ENCODE results near the gene CYP27B1. TPM values are rescaled to one million over a fixed set of nuclear protein-coding genes. Genes with fewer than 3 reads are reported as not detected.

Gene CYP27B1
- total RNA-seq, 4 donors from 2014 or later: 1.2 to 4.1 (median 2.0) TPM

DNA sequence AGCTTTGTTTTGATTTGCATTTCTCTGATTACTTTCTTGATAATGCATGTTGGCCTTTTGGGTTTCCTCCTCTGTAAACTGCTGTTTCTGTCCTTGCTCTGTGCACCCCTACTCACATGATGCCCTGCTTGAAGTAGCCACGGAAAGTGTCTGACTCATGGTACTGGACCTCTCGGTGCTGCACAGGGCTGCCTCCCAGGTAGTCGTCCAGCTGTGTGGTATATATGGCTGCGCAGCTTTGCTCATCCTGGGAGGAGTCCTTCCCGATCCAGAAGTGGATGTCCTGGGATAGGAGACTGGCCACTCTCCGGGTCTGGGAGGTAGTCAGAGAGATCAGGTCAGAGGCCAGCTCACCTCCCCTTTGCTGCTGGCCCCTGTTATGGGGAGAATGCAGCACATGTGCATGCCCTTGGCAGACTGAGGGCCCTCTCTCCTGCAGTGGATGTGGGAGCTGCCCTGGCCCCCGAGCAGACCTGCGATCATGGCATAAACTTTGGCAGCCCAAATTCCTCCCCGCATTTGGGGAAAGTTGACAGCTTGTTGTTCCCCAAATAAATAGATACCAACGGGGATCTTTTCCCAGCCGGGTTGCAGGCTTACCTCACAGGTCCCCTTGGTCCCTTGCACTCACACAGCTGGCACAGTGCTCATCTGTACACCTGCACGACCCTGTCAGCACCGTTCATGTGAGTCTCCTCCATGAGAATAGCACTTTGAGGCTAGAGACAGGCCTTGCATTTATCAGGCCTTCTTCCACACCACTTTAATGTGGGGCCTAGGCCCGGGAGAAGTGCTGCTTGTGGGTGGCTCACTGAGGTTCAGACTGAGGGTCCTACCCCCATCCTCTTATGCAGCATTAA, 46.5 kb upstream of the CYP27B1 start:
- TF ChIP-seq POLR2A (IDR thresholded peaks at IDR 0.05): no peak
- no peak for TF ChIP-seq EP300 (IDR thresholded peaks at IDR 0.05)
- TF ChIP-seq POLR2AphosphoS5 (IDR thresholded peaks at IDR 0.05): no peak
- TF ChIP-seq, protein P1, sequence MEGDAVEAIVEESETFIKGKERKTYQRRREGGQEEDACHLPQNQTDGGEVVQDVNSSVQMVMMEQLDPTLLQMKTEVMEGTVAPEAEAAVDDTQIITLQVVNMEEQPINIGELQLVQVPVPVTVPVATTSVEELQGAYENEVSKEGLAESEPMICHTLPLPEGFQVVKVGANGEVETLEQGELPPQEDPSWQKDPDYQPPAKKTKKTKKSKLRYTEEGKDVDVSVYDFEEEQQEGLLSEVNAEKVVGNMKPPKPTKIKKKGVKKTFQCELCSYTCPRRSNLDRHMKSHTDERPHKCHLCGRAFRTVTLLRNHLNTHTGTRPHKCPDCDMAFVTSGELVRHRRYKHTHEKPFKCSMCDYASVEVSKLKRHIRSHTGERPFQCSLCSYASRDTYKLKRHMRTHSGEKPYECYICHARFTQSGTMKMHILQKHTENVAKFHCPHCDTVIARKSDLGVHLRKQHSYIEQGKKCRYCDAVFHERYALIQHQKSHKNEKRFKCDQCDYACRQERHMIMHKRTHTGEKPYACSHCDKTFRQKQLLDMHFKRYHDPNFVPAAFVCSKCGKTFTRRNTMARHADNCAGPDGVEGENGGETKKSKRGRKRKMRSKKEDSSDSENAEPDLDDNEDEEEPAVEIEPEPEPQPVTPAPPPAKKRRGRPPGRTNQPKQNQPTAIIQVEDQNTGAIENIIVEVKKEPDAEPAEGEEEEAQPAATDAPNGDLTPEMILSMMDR (IDR thresholded peaks at IDR 0.05): no peak
- DNase-seq (ENCODE audit: low spot score in 2 of 2): no peak
- Histone ChIP-seq H3K4me3 (no peak overlapping the region), H3K27ac (no peak overlapping the region), H3K4me1 (peaks cover 30% of the 10 kb centered on the region), H3K27me3 (no peaks in the 10 kb centered on the region), H3K9me3 (no peaks in the 10 kb centered on the region), H3K36me3 (peaks cover 31% of the 10 kb centered on the region)
- WGBS: 75% methylated on average over 8 of the region's 14 CpGs

DNA sequence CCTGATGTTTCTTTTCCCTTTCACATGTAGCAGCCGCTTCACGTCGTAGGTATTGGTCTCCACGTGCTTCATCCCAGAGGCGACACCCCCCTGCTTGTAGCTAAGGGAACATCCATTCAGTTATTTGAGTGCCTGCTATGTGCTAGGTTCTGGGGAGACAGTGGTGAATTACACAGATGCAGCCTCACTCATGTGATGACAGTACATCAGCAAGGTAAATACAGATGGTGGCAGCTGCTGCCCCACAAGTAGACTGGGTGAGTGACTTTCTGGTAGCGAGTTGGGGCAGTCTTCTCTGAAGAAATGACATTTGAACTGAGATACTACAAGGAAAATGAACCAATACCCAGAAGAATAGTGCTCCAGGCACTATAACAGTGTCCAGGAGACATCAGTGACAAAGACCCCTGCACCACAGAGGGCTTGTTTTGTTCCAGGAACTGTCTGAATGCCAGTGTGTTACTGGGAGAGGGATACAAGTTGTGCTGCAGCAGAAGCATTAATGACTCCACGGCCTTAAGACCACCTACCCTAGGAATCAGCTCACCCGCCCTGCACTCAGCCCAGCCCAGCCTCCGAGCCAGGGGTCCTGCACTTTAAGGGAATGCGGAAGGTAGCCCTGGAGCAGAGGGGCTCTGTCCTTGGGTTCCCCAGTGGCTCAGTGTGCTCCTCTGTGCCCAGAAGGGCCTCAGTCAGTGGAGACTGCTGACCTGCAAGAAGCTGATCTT, 44.3 kb upstream of the CYP27B1 start:
- H3K36me3 ChIP-seq: peaks cover 51% of the 10 kb centered on the region
- no peak overlapping the region for H3K27ac ChIP-seq
- peaks cover 11% of the 10 kb centered on the region for H3K4me1 ChIP-seq
- H3K9me3 ChIP-seq: no peaks in the 10 kb centered on the region
- no peak for TF ChIP-seq EP300 (IDR thresholded peaks at IDR 0.05)
- no peak for TF ChIP-seq POLR2A (IDR thresholded peaks at IDR 0.05)
- TF ChIP-seq, protein P1 (IDR thresholded peaks at IDR 0.05): no peak
- TF ChIP-seq POLR2AphosphoS5 (IDR thresholded peaks at IDR 0.05): no peak
- H3K4me3 ChIP-seq: no peak overlapping the region
- DNase-seq (ENCODE audit: low spot score in 2 of 2): no peak
- H3K27me3 ChIP-seq: no peaks in the 10 kb centered on the region
- 81% methylated on average over 10 of the region's 10 CpGs for WGBS

DNA sequence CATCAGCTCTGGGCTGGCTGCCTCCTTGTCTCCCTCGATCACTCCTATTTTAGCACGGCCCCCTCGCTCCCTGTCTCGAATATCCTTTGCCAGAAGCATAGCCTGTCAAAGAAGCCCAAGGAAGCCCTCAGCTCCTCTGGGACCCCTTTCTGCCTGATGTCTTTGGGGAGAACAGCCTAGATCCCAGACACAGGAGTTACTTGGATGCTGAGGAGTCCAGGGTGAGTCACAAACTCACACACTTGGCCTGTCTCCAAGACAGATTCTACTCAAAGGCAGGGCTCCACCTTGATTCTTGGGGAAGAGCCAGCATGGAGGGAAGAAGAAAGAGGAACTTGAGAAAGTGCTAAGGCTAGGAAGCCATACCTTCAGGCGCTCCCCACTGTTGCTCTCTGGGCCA, 43.6 kb upstream of the CYP27B1 start:
- TF ChIP-seq, protein P1 (IDR thresholded peaks at IDR 0.05): no peak
- no peak for TF ChIP-seq EP300 (IDR thresholded peaks at IDR 0.05)
- no peak for TF ChIP-seq POLR2AphosphoS5 (IDR thresholded peaks at IDR 0.05)
- no peak for TF ChIP-seq POLR2A (IDR thresholded peaks at IDR 0.05)
- DNase-seq (ENCODE audit: low spot score in 2 of 2): no peak
- Histone ChIP-seq H3K4me1 (peaks cover 4% of the 10 kb centered on the region), H3K27ac (no peak overlapping the region), H3K36me3 (peaks cover 52% of the 10 kb centered on the region), H3K4me3 (no peak overlapping the region), H3K27me3 (no peaks in the 10 kb centered on the region), H3K9me3 (no peaks in the 10 kb centered on the region)
- 80% methylated on average over 5 of the region's 5 CpGs for WGBS

DNA sequence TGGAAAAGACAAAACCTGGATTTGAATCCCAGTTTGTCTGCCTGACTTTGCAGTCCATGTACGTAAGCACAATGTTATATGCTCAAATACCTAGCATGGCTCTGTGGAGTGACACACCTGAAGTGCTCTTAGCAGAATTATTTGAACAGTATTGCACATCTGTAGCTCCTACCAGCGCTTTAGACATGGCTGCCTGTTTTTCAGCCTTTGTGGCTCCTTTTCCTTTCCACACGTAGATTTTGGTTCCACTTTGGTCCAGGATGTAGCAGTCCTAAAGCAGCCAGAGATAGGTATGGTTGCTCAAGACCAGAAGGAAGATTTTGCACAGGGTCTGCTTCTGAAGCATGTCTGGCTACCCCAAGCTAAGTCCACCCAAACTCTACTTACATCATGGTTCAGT, 42.5 kb upstream of the CYP27B1 start:
- no peaks in the 10 kb centered on the region for H3K9me3 ChIP-seq
- no peaks in the 10 kb centered on the region for H3K4me1 ChIP-seq
- no peak overlapping the region for H3K27ac ChIP-seq
- DNase-seq (ENCODE audit: low spot score in 2 of 2): no peak
- peaks cover 52% of the 10 kb centered on the region for H3K36me3 ChIP-seq
- TF ChIP-seq EP300 (IDR thresholded peaks at IDR 0.05): no peak
- TF ChIP-seq, protein P1 (IDR thresholded peaks at IDR 0.05): no peak
- no peak for TF ChIP-seq POLR2A (IDR thresholded peaks at IDR 0.05)
- TF ChIP-seq POLR2AphosphoS5 (IDR thresholded peaks at IDR 0.05): no peak
- H3K27me3 ChIP-seq: no peaks in the 10 kb centered on the region
- WGBS: 94% methylated on average over 3 of the region's 3 CpGs
- H3K4me3 ChIP-seq: no peak overlapping the region

DNA sequence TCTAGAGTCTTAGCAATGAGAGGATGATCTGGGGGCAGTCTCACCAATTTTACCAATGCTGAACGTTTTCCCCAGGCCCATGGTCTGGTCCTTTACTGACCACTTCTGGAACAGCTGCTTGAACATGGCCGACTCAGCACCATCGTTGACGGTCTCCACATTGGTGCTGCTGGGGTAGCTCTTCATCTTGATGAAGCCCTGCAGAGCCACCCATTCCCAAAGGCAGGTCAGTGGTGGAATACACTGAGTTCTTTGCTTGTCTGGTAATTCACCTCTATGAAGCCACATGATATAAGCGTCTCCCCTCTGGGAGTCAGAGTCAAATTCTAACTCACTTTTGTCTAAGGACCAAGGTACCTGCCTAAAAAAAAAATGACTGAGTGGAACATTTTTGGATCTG, 41.5 kb upstream of the CYP27B1 start:
- 94% methylated on average over 5 of the region's 5 CpGs for WGBS
- no peak overlapping the region for H3K27ac ChIP-seq
- H3K27me3 ChIP-seq: no peaks in the 10 kb centered on the region
- no peaks in the 10 kb centered on the region for H3K9me3 ChIP-seq
- no peak for DNase-seq (ENCODE audit: low spot score in 2 of 2)
- peaks cover 52% of the 10 kb centered on the region for H3K36me3 ChIP-seq
- peaks cover 5% of the 10 kb centered on the region for H3K4me1 ChIP-seq
- H3K4me3 ChIP-seq: no peak overlapping the region
- no peak for TF ChIP-seq EP300 (IDR thresholded peaks at IDR 0.05)
- TF ChIP-seq POLR2A (IDR thresholded peaks at IDR 0.05): no peak
- TF ChIP-seq, protein P1 (IDR thresholded peaks at IDR 0.05): no peak
- TF ChIP-seq POLR2AphosphoS5 (IDR thresholded peaks at IDR 0.05): no peak

Data from suprapubic skin (tissue), 4 donors.